ENCODE results near the gene COPS4.
"Not testable (repeated sequence)": the region's sequence is repeated elsewhere in the genome, so short reads cannot be mapped to it uniquely, and the experiment has no call there.

Gene COPS4

DNA sequence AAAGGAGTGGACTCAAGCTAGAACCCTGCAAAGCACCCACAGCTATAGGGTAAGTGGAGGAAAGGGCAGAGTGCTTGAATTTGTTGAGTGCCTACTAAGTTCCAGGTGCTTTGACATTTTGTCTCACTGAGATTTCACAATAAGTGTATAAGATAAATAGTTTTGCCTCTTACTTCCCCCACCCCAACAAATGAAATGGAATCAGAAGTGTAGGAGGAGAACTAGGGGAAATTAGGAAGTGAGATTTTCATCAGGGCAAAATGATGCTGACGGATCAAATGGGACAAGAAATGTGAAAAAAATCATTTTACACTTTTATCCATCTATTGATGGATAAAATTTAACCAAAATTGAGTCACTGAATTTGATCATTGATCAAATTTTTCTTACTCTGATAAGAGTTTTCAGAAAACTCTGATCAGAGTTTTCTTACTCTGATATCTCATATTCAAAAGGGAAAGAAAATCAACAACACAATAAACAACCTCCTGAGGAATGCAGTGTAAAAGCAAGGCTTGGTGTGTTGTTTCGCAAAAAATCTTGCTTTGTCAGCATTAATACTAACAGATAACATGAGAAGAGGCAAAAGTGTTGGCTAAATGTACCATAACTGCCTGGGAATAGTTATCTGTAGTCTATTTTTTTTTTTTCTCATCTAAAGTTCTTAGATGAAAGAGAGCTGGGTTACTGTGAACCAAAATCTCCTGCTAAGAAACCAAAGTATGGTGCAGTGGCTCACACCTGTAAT is 54.6 kb downstream of the COPS4 start:
- no peak for DNase-seq

DNA sequence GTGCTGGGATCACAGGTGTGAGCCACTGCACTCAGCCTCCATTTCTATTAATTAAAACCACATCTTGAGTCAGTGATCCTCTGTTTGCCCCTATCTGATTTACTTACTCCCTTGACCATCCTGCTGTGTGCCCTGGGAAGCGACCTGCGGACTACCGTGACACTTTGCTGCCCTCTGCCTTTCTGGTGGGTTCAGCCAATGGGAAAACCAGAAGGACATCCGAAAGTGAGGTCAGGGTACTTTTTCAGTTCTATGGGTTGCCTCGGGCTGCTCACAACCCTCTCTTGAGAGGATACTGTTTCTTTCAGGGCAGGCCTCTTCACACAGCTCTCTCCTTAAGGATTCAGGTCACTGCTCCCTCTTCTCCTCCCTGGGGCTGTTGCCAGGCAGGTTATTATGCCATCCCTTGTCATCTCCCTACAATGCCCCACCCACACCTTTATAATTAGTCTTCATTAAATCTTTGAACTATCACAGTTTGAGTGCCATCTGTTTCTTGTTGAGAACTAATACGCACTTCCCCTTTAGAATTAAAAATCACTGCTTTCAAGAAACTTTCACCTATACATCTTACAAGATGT is 58.2 kb downstream of the COPS4 start:
- DNase-seq, result no peak

GRCh38 chr4:83096397-83096796 is 61.4 kb downstream of the COPS4 start:
- no peak for DNase-seq

DNA sequence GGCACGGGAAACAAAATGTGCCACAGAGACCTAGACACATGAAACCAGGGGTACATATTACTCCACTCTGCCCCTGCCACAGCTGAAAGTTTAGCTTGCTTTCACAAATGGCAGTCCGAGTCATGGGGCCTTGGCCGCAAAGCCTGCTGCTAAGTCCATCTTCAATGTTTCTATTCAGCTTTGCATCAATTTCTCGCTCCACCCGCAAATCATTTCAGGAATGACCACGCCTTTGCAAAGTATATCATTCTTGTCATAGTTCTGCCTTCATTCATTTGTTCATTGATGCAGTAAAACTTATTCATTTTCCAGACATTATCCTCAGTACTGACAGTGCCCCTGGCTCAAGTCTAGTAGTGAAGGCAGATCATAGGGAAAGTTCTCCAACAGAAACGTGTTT is 70.0 kb downstream of the COPS4 start:
- no peak for DNase-seq

DNA sequence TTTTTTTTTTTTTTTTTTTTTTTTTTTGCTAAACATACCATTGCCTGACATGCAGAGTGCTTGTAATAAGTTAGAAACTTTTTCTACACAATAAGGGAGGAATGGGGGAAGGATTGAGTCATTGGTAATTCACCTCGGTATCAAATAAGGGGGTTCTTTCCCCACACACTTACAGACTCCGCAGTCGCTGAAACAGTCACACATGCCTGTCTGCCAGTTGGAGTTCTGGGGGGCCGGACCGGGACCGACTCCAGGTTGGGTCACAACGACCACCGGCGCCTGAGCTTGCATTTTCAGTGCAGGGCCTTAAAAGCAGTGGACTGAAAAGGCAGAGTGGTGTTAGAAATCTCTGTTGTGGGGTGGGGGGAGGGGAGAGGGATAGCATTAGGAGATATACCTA is 72.6 kb downstream of the COPS4 start:
- DNase-seq, result no peak

- DNase-seq, result no peak
These were observed 73.3 kb downstream of the COPS4 start for GRCh38 chr4:83108101-83108861.

- peak; percentile 77 for DNase-seq
These were observed 74.7 kb downstream of the COPS4 start for GRCh38 chr4:83109480-83110222.

DNA sequence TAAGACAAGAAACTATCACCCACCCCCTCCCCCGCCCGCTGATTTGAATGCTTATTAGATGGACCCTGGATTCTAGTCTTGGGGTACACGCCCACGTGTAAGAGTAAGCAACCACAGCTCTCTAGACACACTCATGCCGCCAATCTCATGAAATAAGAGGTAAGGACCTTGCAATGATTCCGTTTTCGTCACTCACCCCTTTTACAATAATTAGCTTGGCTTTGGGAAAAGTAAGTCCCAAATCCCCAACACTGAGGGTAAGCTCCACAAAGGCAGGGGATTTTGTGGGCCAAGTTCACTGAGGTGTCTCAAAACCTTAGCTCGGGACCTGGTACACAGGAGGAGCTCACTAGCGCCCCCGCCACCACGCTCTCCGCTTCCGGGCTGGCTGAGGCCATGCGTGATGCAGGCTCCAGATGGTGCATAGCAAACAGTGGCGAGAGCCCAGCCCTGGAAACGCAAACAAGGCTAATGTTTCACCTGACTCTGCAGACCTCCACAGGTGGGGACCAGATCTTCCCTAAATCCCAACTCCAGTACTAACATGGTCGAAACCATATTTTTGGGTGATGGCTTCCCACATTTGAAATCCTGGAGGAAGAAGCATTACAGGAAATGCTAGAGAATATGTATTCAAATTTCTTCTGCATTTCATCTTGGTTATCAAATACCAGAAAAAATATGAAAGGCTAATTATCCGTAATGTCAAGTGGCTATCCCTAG is 75.4 kb downstream of the COPS4 start:
- peak; percentile 97 for DNase-seq

DNA sequence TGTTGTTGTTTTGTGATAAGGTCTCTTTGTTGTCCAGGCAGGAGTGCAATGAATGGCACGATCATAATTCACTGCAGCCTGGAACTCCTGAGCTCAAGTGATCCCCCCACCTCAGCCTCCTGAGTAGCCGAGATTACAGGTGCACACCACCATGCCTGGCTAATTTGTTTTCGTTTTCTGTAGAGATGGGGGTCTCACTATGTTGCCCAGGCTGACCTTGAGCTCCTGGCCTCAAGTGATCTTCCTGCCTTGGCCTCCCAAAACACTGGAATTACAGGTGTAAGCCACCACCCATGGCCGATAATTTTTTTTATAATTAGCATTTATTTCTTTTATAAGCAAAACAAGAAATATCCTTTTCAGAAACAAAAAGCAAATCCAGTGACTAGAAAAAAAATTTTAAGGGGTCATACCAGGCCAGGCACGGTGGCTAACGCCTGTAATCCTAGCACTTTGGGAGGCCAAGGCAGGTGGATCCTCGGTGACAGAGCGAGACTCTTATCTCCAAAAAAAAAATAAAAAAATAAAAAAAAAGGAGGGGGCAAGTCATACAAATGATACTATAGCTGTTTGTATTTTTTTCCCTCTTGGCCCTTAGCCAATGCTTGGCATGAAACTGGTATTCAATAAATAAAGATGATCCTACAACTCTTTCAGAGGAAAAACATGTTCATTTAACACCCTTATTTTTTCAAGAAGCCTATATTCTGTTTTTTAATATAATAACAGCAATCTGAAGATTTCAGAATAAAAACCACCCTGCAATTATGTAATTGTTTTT is 76.2 kb downstream of the COPS4 start:
- peak; percentile 48 for DNase-seq

DNA sequence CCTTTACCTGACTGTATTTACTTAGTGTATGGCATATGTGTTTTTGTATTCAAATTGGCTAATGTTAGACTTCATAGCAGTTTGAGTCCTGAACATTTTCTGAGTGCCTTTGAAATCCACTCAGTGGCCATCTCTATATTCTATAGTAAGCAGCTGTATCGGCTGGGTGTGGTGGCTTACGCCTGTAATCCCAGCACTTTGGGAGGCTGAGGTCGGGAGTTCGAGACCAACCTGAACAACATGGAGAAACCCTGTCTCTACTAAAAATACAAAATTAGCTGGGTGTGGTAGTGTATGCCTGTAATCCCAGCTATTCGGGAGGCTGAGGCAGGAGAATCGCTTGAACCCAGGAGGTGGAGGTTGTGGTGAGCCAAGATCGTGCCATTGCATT is 76.8 kb downstream of the COPS4 start:
- not testable (repeated sequence) for DNase-seq

GRCh38 chr4:83112231-83112630 is 77.2 kb downstream of the COPS4 start:
- no peak for DNase-seq

GRCh38 chr4:83112678-83113428 is 77.9 kb downstream of the COPS4 start:
- no peak for DNase-seq

DNA sequence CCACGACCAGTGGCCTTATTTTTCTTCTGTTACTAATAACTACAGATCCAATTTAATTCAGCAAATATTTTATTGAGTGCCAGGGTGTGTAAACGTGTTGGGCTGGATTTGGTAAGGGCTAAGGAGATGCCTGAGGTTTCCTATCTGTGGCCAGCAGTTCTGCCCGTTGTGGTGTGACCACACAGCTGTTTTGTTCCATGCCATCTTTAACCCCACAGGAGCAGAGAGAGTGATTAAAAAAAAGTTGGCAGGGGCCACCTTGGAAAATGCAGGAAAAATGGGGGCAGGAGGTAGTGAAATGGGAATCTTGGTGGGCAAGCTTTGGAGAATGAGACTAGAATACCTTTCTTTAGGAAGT is 78.4 kb downstream of the COPS4 start:
- no peak for DNase-seq

GRCh38 chr4:83114576-83114975 is 79.6 kb downstream of the COPS4 start, which contains the start of gene PLAC8:
TSS of gene PLAC8 (minus strand) at chr4:83114729. CDS start at chr4:83107921, 6,808 bp downstream.
- DNase-seq, result no peak

- no peak for DNase-seq
These were observed 80.0 kb downstream of the COPS4 start for GRCh38 chr4:83115000-83115399.

DNA sequence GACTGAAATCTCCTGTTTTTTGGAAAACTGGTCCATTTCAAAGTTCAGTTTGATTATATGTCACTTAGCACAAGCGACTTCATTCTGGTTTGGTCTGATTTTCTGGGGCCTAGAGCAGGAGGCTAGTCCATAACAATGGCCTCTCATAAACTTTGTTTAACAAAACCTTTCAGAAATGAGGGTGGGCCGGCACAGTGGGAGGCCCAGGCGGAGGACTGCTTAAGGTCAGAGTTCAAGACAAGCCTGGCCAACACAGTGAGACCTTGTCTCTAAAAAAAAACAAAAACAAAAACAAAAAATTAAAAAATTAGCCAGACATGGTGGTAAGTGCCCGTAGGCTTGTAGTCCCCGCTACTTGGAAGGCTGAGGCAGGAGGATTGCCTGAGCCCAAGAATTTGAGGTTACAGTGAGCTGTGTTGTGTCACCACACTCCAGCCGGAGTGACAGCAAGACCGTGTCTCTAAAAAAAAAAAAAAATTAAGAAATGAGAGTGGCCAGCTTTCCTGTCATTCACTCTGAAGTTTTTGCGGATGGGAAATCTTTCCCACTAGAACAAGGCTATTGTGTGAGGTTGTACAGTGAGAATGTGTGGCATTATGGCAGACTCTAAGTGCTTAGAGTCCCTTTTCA is 80.8 kb downstream of the COPS4 start:
- no peak for DNase-seq

DNA sequence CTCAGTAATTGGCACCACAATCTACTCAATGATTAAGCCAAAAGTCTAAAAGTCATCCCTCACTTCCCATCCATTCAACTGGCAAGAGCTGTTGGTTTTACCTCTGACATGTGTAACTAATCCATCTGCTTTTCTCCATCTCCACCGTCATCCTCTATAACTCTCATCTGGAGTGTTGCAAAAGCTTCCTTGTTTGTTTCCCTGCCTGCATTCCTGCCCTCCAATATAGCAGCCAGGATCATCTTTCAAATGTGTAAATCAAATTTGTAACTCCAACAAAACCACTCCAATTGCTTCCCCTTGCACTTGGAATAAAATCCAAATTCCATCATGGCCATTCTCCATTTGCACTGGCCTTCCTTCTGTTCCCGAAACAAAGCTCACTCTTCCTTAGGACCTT is 83.9 kb downstream of the COPS4 start:
- no peak for DNase-seq

GRCh38 chr4:83121246-83121645 is 86.3 kb downstream of the COPS4 start:
- DNase-seq, result no peak

DNA sequence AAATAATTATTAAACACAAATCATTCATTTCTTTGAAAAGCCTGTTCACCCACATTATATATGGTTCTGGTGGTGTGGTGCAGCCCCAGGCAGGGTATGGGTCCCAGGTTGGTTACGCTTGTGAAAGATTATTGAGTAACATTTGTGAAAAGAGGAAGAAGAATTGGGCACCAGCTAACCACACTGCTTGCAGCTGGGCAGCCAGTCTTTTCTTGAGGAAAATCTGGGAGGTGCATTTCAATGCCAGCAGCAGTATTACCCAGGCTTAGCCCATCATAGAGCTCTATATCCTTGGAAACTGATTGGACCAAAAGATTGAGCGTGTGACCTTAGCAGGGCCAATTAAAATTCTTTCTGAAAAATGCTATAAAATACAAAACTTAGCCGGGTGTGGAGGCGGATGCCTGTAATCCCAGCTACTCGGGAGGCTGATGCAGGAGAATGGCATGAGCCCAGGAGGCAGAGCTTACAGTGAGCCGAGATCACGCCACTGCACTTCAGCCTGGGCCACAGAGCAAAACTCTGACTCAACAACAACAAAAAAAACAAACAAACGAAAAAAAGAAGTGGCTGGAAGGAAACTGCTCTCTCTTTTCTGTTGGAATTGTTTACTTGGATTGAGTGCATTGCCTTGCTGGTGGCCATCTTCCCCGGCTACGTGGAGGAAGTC is 89.3 kb downstream of the COPS4 start:
- peak; percentile 5 for DNase-seq
